SH-SY5Y (cell line): ENCODE measurements around the gene EGFL7.

ENCODE experiments used
- GATA2 ChIP-seq: IDR thresholded peaks from 2 replicates; pipeline ENCODE4 v1.6.1; 2011; ENCODE audit warnings: mild to moderate bottlenecking, low read depth, low read length
- GATA3 ChIP-seq: IDR thresholded peaks from 2 replicates; pipeline ENCODE4 v1.6.1; 2011; ENCODE audit warnings: low read depth, mild to moderate bottlenecking, low read length, moderate library complexity

DNA sequence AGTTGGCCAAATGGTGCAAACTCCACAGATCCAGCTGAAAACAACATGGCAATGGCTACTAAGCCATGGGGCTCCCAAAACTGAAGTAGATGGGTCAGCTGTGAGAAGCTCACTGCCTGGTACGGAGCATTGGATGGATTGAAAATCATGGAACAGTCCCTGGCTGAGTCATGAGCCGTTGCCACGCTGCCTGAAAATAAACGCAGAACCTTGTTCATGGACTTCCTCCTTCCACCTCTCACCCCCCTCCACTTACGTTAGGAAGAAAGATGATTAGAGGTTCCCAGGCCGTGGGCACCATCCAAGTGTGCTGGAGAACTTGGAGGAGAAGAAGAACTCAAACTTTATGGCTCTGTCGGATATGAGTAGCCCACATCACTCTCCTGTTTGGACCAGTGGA is 42.8 kb downstream of the EGFL7 start:
- TF ChIP-seq GATA2 (no peak), GATA3 (no peak)
